T-helper 2 cell treated with Interferon-gamma antibody and Interleukin-4, amounts not matched to agents 5 μg/mL and 100 μg/mL, for 36 hours (primary cell): Measurements from ENCODE around the gene CBFA2T3.

Source experiments
- DNase-seq: peaks from one replicate; pipeline ENCODE4 v3.0.0; 2021; ENCODE audit warnings: low spot score
- H3K27ac Mint-ChIP-seq: one replicate; pipeline ENCODE4 v1.8.0; 2021; ENCODE audit warnings: mild to moderate bottlenecking, mixed read lengths
- H3K27me3 Mint-ChIP-seq: one replicate; pipeline ENCODE4 v1.8.0; 2021; ENCODE audit warnings: low read depth, mixed read lengths
- H3K36me3 Mint-ChIP-seq: one replicate; pipeline ENCODE4 v1.8.0; 2021; ENCODE audit warnings: low read depth, mixed read lengths
- H3K4me1 Mint-ChIP-seq: one replicate; pipeline ENCODE4 v1.8.0; 2021; ENCODE audit warnings: low read depth, mixed read lengths
- H3K4me3 Mint-ChIP-seq: one replicate; pipeline ENCODE4 v1.8.0; 2022; ENCODE audit warnings: mild to moderate bottlenecking, moderate library complexity, mixed read lengths
- H3K9me3 Mint-ChIP-seq: one replicate; pipeline ENCODE4 v1.8.0; 2021; ENCODE audit warnings: mixed read lengths

CBFA2T3 gene

GRCh38 chr16:88930716-88931115 lies 46.3 kb downstream of the CBFA2T3 start:
- no peak overlapping the region for H3K4me3 Mint-ChIP-seq
- H3K9me3 Mint-ChIP-seq, result no peaks in the 10 kb centered on the region
- DNase-seq, result no peak
- H3K36me3 Mint-ChIP-seq, result no peaks in the 10 kb centered on the region
- no peaks in the 10 kb centered on the region for H3K27me3 Mint-ChIP-seq
- no peak overlapping the region for H3K27ac Mint-ChIP-seq
- no peaks in the 10 kb centered on the region for H3K4me1 Mint-ChIP-seq

GRCh38 chr16:88929091-88929445 lies 47.9 kb downstream of the CBFA2T3 start:
- no peak overlapping the region for H3K27ac Mint-ChIP-seq

GRCh38 chr16:88928405-88929090 lies 48.5 kb downstream of the CBFA2T3 start:
- no peaks in the 10 kb centered on the region for H3K4me1 Mint-ChIP-seq
- H3K27me3 Mint-ChIP-seq, result no peaks in the 10 kb centered on the region
- DNase-seq, result no peak
- H3K36me3 Mint-ChIP-seq, result no peaks in the 10 kb centered on the region
- H3K9me3 Mint-ChIP-seq, result no peaks in the 10 kb centered on the region
- H3K27ac Mint-ChIP-seq, result no peak overlapping the region
- H3K4me3 Mint-ChIP-seq, result no peak overlapping the region

More at GRCh38 chr16:88929091-88929445, 47.9 kb downstream of the CBFA2T3 start:
- Mint-ChIP-seq H3K36me3 (no peaks in the 10 kb centered on the region), H3K27me3 (no peaks in the 10 kb centered on the region), H3K4me1 (no peaks in the 10 kb centered on the region), H3K9me3 (no peaks in the 10 kb centered on the region), H3K4me3 (no peak overlapping the region)
- DNase-seq, result no peak

- no peaks in the 10 kb centered on the region for H3K9me3 Mint-ChIP-seq
- H3K36me3 Mint-ChIP-seq, result no peaks in the 10 kb centered on the region
- H3K27ac Mint-ChIP-seq, result no peak overlapping the region
- no peak overlapping the region for H3K4me3 Mint-ChIP-seq
- no peaks in the 10 kb centered on the region for H3K4me1 Mint-ChIP-seq
- H3K27me3 Mint-ChIP-seq, result no peaks in the 10 kb centered on the region
- DNase-seq, result no peak
These were observed 49.3 kb downstream of the CBFA2T3 start for GRCh38 chr16:88927661-88928060.

GRCh38 chr16:88927010-88927409 lies 50.0 kb downstream of the CBFA2T3 start:
- Mint-ChIP-seq H3K27me3 (no peaks in the 10 kb centered on the region), H3K4me1 (no peaks in the 10 kb centered on the region), H3K4me3 (no peak overlapping the region), H3K36me3 (no peaks in the 10 kb centered on the region), H3K27ac (no peak overlapping the region), H3K9me3 (no peaks in the 10 kb centered on the region)
- no peak for DNase-seq

- DNase-seq, result no peak
- Mint-ChIP-seq H3K4me3 (no peak overlapping the region), H3K36me3 (no peaks in the 10 kb centered on the region), H3K27me3 (no peaks in the 10 kb centered on the region), H3K27ac (no peak overlapping the region), H3K9me3 (no peaks in the 10 kb centered on the region), H3K4me1 (no peaks in the 10 kb centered on the region)
These were observed 50.5 kb downstream of the CBFA2T3 start for GRCh38 chr16:88926374-88926990.

GRCh38 chr16:88925540-88925887 lies 51.5 kb downstream of the CBFA2T3 start:
- H3K9me3 Mint-ChIP-seq, result no peaks in the 10 kb centered on the region
- DNase-seq, result no peak
- no peaks in the 10 kb centered on the region for H3K27me3 Mint-ChIP-seq
- H3K27ac Mint-ChIP-seq, result no peak overlapping the region
- H3K4me3 Mint-ChIP-seq, result no peak overlapping the region
- H3K36me3 Mint-ChIP-seq, result no peaks in the 10 kb centered on the region
- H3K4me1 Mint-ChIP-seq, result peaks cover 2% of the 10 kb centered on the region

GRCh38 chr16:88924834-88925539 lies 52.0 kb downstream of the CBFA2T3 start:
- DNase-seq, result no peak

GRCh38 chr16:88923926-88924833 lies 52.8 kb downstream of the CBFA2T3 start:
- no peak for DNase-seq
- Mint-ChIP-seq H3K27ac (no peak overlapping the region), H3K36me3 (no peaks in the 10 kb centered on the region), H3K4me3 (no peak overlapping the region), H3K9me3 (no peaks in the 10 kb centered on the region), H3K27me3 (no peaks in the 10 kb centered on the region), H3K4me1 (peaks cover 2% of the 10 kb centered on the region)

More at GRCh38 chr16:88924834-88925539, 52.0 kb downstream of the CBFA2T3 start:
- peaks cover 2% of the 10 kb centered on the region for H3K4me1 Mint-ChIP-seq
- no peaks in the 10 kb centered on the region for H3K27me3 Mint-ChIP-seq
- no peak overlapping the region for H3K27ac Mint-ChIP-seq
- no peak overlapping the region for H3K4me3 Mint-ChIP-seq
- no peaks in the 10 kb centered on the region for H3K36me3 Mint-ChIP-seq
- no peaks in the 10 kb centered on the region for H3K9me3 Mint-ChIP-seq

GRCh38 chr16:88923450-88923849 lies 53.6 kb downstream of the CBFA2T3 start:
- no peaks in the 10 kb centered on the region for H3K36me3 Mint-ChIP-seq
- H3K27ac Mint-ChIP-seq, result no peak overlapping the region
- no peaks in the 10 kb centered on the region for H3K27me3 Mint-ChIP-seq
- H3K9me3 Mint-ChIP-seq, result no peaks in the 10 kb centered on the region
- no peak for DNase-seq
- H3K4me1 Mint-ChIP-seq, result peaks cover 2% of the 10 kb centered on the region
- no peak overlapping the region for H3K4me3 Mint-ChIP-seq

GRCh38 chr16:88922826-88923410 lies 54.1 kb downstream of the CBFA2T3 start:
- H3K4me1 Mint-ChIP-seq, result peaks cover 2% of the 10 kb centered on the region
- H3K36me3 Mint-ChIP-seq, result no peaks in the 10 kb centered on the region
- no peak overlapping the region for H3K4me3 Mint-ChIP-seq
- no peak overlapping the region for H3K27ac Mint-ChIP-seq
- no peak for DNase-seq
- H3K9me3 Mint-ChIP-seq, result no peaks in the 10 kb centered on the region
- no peaks in the 10 kb centered on the region for H3K27me3 Mint-ChIP-seq

GRCh38 chr16:88922114-88922825 lies 54.7 kb downstream of the CBFA2T3 start:
- no peaks in the 10 kb centered on the region for H3K36me3 Mint-ChIP-seq
- no peak for DNase-seq
- no peak overlapping the region for H3K4me3 Mint-ChIP-seq
- H3K9me3 Mint-ChIP-seq, result no peaks in the 10 kb centered on the region
- peaks cover 2% of the 10 kb centered on the region for H3K4me1 Mint-ChIP-seq
- no peak overlapping the region for H3K27ac Mint-ChIP-seq
- H3K27me3 Mint-ChIP-seq, result no peaks in the 10 kb centered on the region

GRCh38 chr16:88921591-88921990 lies 55.4 kb downstream of the CBFA2T3 start:
- H3K4me1 Mint-ChIP-seq, result peaks cover 2% of the 10 kb centered on the region
- H3K4me3 Mint-ChIP-seq, result no peak overlapping the region
- DNase-seq, result no peak
- no peaks in the 10 kb centered on the region for H3K9me3 Mint-ChIP-seq
- no peaks in the 10 kb centered on the region for H3K36me3 Mint-ChIP-seq
- H3K27me3 Mint-ChIP-seq, result no peaks in the 10 kb centered on the region
- no peak overlapping the region for H3K27ac Mint-ChIP-seq
